Superior temporal gyrus (tissue), 1 donor: ENCODE results near the gene FGFR1OP2.
"Not testable (repeated sequence)": the region's sequence is repeated elsewhere in the genome, so short reads cannot be mapped to it uniquely, and the experiment has no call there.

Source experiments
- DNase-seq: peaks from one replicate; pipeline ENCODE4 v3.0.0-alpha.2; 2016; ENCODE audit errors: extremely low spot score

Gene FGFR1OP2

DNA sequence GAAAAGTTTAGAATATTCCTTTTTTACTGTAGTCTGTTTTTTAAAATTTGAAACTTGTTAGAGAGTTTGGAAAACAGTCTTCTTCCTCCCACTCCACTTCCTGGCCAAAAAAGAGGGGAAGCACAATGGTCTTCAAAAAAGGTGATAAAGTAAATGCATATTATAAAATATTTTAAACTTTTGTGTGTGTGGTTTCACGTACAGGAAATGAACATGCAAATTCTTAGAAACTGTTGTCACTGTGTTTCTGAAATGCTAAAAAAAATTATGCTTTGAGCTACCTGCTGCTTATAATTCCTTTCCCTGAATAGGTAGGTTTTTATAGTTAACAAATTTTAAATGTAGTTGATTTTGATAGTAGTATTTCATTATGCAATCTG is 2.9 kb downstream of the FGFR1OP2 start:
- no peak for DNase-seq

DNA sequence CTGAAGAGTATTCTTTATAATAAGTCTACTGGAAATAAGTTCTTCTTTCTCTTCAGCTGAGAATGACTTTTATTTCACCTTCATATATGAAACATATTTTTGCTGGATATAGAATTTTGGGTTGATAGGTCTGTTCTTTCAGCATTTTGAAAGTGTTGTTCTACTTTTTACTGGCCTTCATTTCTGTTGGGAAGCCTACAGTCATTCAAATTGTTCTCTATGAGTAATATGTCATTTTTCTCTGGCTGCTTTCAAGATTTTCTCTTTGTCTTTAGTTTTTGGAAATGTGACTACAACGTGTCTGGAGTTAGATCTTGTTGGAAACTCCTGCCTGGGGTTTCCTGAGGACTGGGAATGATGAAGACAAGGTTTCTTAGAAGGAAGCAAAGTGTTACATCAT is 10.0 kb downstream of the FGFR1OP2 start:
- DNase-seq = no peak

DNA sequence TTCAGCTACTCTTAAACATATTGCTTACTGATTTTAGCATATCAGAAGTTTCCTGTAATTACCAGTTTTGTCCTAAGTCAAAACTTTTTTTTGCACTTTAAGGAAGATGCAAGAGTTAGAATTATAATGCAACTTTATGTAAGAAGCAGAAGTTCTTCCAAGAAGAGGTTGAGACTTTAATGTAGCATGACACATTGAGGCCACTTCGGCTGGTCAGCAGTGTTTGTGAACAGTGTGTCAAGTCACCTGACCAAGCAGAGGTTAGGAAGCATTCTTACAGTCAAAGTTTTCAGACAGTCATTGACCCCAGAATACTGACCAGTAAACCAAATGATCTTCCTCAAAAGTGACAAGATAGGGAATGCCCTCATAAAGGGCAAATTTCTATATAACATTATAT is 15.2 kb downstream of the FGFR1OP2 start:
- no peak for DNase-seq

DNA sequence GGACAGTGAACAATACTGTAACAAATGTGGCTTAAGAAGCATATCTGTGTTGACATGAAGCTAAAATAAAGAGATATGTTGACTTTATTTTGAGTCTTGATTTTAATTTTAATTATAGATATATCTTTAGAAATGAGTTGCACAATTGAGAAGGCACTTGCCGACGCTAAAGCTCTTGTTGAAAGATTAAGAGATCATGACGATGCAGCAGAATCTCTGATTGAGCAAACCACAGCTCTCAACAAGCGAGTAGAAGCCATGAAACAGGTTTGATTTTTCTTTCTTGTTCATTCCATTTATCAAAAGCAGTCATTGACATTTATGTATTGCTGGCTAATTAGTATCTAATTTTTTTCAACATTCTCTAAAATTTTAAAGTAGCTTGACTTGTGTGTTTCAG is 15.8 kb downstream of the FGFR1OP2 start:
- no peak for DNase-seq

GRCh38 chr12:26961391-26961790 is 23.1 kb downstream of the FGFR1OP2 start:
- DNase-seq = not testable (repeated sequence)

DNA sequence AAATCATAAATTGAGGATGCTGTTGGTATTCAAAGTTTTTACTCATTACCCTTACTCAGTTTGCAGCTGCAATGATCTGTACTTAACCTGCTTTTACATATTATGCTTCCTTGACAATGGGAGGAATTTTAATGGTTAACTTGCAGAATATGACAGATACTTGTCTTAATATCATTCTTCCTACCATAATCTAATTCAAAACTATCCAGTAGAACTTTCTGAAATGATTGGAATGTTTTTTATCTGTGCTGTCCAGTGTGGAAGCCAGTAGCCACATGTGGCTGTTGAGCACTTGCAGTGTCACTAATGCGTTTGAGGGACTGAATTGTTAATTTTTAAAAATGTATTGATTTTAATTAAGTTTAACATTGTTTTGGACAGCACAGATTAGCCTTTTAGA is 23.5 kb downstream of the FGFR1OP2 start:
- DNase-seq = no peak

DNA sequence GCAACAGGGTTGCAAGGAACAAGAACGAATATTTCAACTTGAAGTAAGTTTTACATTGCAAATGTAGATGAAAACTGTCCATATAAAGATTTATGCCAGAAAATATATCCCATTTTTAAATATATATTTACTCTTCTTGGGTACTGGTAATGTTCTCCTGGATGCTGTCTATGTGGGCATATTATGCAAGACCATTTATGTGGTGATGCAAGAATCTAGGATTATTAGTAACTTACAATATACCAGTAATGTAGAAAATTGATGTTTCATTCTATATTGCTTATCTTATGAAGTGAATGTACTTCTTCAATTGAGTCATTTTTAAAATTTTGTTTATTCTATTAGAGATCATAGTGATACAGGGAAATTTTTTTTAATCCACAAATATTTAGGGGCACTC is 25.1 kb downstream of the FGFR1OP2 start:
- no peak for DNase-seq

DNA sequence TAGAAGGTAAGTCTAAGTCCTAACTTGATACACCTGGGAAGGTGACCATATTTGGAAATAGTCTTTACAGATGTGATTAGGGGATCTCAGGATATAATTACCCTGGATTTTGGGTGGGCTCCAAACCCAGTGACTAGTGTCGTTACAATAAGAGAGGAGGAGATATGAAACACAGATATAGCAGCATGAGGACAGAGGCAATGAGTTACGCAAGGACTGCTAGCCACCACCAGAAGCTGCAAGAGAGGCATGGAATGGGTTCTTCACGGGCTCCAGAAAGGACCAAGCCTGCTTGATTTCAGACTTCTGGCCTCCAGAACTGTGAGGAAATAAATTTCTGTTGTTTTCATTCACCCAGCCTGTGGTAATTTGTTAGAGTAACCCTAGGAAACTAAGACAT is 28.6 kb downstream of the FGFR1OP2 start:
- no peak for DNase-seq

DNA sequence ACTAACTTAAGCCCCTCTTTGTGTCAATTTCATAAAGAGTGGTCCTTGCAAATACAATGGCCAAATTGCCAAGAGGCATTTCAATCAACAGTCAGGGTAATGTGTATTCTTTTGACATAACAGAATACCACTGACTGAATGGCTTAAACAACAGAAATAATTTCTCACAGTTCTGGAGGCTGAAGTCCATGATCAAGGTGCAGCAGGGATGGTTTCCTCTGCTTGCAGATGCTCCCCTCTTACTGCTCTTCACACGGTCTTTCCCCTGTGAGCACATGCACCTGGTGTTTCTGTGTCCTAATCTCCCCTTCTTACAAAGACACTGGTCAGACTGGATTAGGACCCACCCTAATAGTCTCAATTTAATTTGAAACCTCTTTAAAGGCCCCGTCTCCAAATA is 31.9 kb downstream of the FGFR1OP2 start:
- no peak for DNase-seq

DNA sequence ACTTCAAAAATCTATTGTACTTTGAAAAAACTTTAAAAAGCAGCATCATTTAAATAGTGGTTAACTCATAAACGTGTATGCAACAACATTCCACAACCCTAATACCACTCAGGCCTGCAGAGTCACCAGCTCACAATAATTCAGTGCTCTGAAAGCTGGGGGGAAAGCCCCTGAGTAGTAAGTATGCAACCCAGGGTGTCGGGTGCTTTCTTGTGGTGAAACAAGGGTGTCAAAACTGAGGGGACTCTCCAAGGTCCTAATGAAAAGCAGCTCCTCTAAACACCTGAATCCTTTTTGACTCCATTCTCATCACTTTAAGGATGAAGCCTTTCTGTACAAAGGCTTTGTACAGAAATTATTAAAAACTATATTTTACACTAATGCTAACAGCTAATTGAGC is 33.7 kb downstream of the FGFR1OP2 start:
- DNase-seq = no peak

DNA sequence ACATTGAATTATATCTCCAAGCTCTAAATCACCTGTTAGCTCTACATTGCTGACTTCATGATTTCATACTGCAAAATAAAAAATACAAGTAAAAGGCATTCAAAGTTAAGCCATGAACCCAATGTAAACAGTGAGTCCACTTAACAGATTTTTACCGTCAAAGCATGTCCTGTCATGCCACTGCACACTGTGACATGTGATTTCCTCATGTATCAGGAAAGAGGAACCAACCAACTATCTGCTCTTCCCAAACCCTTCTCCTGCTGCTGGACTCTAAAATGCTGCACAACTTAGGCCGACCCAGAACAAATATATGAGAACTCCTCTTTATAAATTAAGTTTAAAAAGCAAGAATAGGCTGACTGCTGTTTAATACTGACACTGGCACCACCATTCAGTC is 38.4 kb downstream of the FGFR1OP2 start:
- DNase-seq = no peak

GRCh38 chr12:26978801-26979200 is 40.5 kb downstream of the FGFR1OP2 start:
- DNase-seq = no peak

DNA sequence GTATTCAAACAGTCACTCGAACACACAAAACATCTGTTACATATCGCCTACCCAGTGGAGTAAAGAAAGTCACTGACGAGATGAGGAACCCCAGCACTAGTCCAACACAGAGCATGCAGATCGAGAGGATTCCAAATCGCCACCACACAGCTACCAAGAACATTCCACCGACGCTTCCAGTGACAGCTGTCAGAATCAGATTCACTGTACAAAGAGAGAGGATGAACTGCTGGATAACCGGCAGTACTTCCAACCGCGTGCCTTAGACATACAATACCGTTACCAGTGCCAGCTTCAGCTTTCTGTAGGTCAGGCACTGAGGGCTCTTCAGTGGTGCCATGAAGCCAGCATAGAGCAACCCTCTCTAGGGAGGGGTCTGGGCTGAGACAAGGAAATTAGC is 41.5 kb downstream of the FGFR1OP2 start:
- no peak for DNase-seq

DNA sequence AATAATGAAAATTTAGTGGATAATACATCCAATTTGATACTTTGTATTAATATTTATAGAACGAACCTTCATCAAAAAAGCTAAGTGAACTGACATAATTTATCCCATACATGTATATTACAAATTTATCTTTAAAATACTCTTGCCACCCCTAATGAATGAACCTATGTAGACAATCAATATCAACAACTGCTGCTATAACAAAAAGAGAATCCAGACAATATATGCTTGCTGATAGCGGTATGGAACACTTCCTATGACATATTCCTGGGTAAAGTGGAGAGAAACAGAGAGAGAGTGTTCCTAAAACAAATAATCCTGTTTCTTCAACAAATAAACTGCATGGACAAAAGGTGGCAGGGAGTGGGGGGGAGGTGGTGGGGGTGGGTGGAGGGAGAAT is 44.6 kb downstream of the FGFR1OP2 start:
- no peak for DNase-seq

DNA sequence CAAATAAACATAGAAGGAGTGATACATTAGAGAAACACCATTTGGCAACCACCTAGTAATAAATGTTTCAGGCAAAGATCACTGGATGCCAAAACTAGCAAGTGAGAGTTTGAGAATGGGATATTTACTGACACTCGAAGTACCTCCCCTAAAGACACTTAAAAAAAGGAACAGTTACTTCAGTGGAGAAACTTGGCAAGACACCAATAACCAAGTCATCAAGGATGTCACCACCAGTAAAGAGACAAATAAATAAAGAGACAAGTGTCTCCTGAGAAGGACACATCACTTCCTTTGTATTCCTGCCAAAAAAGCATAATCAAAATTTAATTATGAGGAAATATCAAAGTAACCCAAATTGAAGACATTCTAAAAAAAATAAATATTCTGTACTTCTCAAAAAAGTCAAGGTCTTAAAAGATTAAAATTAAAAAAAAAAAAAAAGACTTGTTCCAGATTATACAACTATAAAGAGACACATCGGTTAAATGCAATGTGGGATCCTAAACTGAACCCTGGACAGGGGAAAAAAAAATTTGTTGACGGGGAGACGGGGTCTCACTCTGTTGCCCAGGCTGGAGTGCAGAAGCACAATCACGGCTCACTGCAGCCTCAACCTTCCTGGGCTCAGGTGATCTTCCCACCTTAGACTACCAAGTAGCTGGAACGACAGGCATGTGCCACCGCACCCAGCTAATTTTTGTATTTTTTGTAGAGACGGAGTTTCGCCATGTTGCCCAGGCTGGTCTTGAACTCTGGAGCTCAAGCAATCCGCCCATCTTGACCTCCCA is 49.6 kb downstream of the FGFR1OP2 start:
- no peak for DNase-seq

DNA sequence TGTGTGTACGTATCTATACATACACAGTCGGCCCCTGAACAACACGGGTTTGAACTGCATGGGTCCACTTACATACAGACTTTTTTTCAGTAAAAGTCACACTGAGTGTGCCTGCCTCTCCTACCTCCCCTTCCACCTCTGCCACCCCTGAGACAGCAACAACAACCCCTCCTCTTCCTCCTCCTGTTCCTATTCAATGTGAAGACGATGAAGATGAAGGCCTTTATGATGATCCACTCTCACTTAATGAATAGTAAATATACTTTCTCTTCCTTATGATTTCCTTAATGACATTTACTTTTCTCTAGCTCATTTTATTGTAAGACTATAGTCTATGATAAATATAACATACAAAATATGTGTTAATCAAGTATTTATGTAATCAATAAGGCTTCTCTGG is 50.4 kb downstream of the FGFR1OP2 start:
- DNase-seq = no peak

DNA sequence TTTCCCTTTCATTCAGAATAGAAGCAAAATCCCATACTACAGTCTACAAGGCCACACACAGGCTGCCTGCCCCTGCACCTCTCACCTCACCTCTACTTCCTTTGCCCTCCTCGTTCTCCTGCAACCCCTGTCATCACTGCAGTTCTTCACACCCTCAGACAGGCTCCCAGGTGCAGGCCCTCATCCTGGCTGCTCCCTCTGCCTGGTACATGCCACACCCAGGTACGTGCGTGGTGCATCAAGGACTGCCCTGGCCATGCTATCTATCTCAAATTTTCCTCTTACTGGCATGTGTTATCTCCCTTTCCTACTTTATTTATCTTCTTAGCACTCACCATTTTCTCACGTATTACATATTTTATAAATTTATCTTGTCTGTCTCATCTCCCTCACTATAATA is 51.6 kb downstream of the FGFR1OP2 start:
- no peak for DNase-seq

GRCh38 chr12:26991826-26992225 is 53.6 kb downstream of the FGFR1OP2 start:
- no peak for DNase-seq

DNA sequence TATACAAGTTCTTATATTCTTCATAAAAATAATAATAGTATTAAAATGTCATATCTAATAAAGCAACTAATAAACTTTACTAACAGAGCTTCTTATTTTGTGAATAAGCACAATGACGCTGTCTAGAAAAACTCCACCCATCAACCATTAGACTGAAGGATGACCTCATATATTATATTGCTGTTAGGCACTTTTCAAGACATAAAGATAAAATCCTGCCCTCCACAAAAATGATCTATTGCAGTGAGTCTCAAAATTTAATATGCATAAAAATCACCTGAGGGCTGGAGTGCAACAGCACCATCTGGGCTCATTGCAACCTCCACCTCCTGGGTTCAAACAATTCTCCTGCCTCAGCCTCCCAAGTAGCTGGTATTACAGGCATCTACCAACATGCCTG is 55.8 kb downstream of the FGFR1OP2 start:
- no peak for DNase-seq

DNA sequence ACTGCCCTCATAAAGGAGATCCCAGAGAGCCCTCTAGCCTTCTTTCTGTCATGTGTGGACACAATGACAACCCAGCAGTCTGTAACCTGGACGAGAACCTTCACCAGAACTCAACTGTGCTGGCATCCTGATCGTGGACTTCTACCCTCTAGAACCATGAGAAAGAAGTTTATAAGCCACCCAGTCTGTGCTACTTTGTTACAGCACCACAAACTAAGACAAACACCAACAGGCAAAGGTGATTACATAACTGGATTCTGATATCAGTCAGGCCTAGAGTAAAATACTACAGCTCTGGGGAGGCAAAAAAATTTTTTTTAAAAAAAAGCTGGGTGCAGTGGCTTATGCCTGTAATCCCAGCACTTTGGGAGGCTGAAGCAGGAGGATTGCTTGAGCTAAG is 57.4 kb downstream of the FGFR1OP2 start:
- no peak for DNase-seq

DNA sequence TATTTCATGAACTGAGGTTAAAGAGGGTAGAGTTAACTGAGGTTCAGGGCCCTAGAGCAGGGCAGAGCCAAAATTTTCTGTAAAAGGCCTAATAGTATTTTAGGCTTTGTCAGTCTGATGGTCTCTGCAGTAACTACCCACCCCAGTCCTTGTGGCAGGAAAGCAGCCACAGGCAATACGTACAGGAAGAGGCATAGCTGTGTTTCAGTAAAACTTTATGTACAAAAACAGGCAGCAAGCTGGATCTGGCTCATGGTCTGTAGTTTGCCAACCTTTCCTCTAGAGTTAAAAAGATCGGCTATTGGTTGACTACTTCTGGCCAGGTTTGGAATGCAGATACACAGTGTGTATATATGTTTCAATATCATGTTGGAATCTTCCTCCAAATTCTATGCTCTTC is 58.7 kb downstream of the FGFR1OP2 start:
- DNase-seq = no peak

DNA sequence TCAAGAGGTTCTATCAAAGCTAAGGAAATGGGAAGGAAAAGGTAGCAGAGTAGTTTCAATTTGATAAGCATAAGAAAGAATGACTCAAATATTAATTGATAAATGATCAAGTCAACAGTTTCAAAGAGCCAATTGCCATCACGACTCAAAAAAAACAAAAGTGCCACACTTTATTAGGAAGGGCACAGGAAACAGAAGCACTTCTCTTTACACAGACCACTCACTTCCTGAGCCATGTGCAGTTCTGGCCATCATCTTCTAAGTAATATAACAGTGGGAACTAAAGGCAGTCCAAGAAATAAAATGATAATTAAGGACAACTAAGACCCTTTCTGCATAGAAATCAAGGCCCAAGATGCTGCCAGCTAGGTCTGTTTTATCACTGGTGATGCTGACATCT is 62.7 kb downstream of the FGFR1OP2 start:
- no peak for DNase-seq

DNA sequence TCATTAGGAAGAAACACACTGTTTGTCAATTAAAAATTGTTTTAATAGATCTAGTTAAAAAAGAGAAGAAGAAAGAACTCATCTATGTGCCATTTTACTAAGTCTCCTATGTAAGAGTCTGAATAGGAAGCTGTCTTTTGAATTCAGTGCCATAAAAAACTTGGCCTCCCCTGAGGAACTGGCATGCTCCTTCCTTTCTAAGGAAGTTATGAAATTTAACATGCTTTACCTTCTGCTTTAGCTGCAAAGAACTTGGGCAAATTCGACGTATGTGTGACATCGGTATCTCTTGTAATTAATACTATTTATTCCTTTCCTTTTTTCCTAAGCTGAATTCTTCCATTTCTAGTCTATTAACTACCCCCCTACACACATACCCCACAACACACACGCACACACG is 63.4 kb downstream of the FGFR1OP2 start:
- no peak for DNase-seq

- DNase-seq = no peak
These were observed 63.9 kb downstream of the FGFR1OP2 start for GRCh38 chr12:27002141-27002540.
